Neural cell (in vitro differentiated cells): ENCODE results near the gene RNF13.

Experiments used
- EP300 ChIP-seq: fragments of 450-650 bp; conservative IDR thresholded peaks from 2 replicates; pipeline ENCODE4 v1.6.1; 2014; ENCODE audit warnings: antibody characterized with exemption, mild to moderate bottlenecking, moderate library complexity; ENCODE audit not compliant: poor library complexity, severe bottlenecking
- EZH2 ChIP-seq: fragments of 200-600, 300-800 bp; shearing (Covaris generic), sonication (generic); IDR thresholded peaks from 2 replicates; pipeline ENCODE4 v1.6.1; 2014; ENCODE audit warnings: antibody characterized with exemption, low read length, borderline replicate concordance, mild to moderate bottlenecking; ENCODE audit not compliant: insufficient read depth, poor library complexity, severe bottlenecking
- POLR2AphosphoS5 ChIP-seq: IDR thresholded peaks from 2 replicates; pipeline ENCODE4 v1.6.1; 2012
- RAD21 ChIP-seq: fragments of 450-650 bp; conservative IDR thresholded peaks from 2 replicates; pipeline ENCODE4 v1.6.1; 2014; ENCODE audit warnings: antibody characterized with exemption, mild to moderate bottlenecking, moderate library complexity
- REST ChIP-seq: IDR thresholded peaks from 2 replicates; pipeline ENCODE4 v1.6.1; 2012; ENCODE audit warnings: borderline replicate concordance
- SMC3 ChIP-seq: fragments of 450-650 bp; conservative IDR thresholded peaks from 2 replicates; pipeline ENCODE4 v1.6.1; 2014; ENCODE audit warnings: antibody characterized with exemption, mild to moderate bottlenecking, moderate library complexity; ENCODE audit not compliant: poor library complexity
- TAF1 ChIP-seq: IDR thresholded peaks from 2 replicates; pipeline ENCODE4 v1.6.1; 2012; ENCODE audit warnings: low read depth
- TF ChIP-seq, protein P1 (sequence below): fragments of 450-650 bp; IDR thresholded peaks from 2 replicates; pipeline ENCODE4 v1.5.1; 2014; ENCODE audit warnings: antibody characterized with exemption, mild to moderate bottlenecking, moderate library complexity; ENCODE audit not compliant: poor library complexity, severe bottlenecking

- TF ChIP-seq SMC3 (no peak), POLR2AphosphoS5 (no peak), TAF1 (no peak), RAD21 (no peak), EZH2 (no peak), REST (no peak), EP300 (no peak)
- TF ChIP-seq, protein P1, sequence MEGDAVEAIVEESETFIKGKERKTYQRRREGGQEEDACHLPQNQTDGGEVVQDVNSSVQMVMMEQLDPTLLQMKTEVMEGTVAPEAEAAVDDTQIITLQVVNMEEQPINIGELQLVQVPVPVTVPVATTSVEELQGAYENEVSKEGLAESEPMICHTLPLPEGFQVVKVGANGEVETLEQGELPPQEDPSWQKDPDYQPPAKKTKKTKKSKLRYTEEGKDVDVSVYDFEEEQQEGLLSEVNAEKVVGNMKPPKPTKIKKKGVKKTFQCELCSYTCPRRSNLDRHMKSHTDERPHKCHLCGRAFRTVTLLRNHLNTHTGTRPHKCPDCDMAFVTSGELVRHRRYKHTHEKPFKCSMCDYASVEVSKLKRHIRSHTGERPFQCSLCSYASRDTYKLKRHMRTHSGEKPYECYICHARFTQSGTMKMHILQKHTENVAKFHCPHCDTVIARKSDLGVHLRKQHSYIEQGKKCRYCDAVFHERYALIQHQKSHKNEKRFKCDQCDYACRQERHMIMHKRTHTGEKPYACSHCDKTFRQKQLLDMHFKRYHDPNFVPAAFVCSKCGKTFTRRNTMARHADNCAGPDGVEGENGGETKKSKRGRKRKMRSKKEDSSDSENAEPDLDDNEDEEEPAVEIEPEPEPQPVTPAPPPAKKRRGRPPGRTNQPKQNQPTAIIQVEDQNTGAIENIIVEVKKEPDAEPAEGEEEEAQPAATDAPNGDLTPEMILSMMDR = no peak
Observed at GRCh38 chr3:149883134-149883533, 70.1 kb downstream of the RNF13 start.
